AG04450 (cell line): ENCODE results near the gene FOXB2. TPM values are rescaled to one million over a fixed set of nuclear protein-coding genes. Genes with fewer than 3 reads are reported as not detected.

Experiments
- CTCF ChIA-PET: fragments of 300-600, 350-600 bp; formaldehyde crosslinking; extraction: SDS; loops from one replicate; lab custom pipeline; 2022; ENCODE audit warnings: antibody characterized with exemption, inconsistent platforms; lab: Charles Lee
- POLR2A ChIA-PET: fragments of 350-600 bp; formaldehyde crosslinking; extraction: SDS; loops from one replicate; lab custom pipeline; 2021; ENCODE audit warnings: antibody characterized with exemption, inconsistent platforms; lab: Yijun Ruan, JAX
- DNase-seq: peaks from one replicate; pipeline ENCODE4 v3.0.0-alpha.2; 2011; ENCODE audit warnings: low read depth, low spot score
- H3K27ac ChIP-seq: one replicate; pipeline ENCODE4 v1.5.1; 2012; ENCODE audit warnings: low read depth, low read length, control low read depth
- H3K27me3 ChIP-seq: one replicate; pipeline ENCODE4 v1.6.0; 2012; ENCODE audit warnings: low read length; ENCODE audit not compliant: control insufficient read depth, insufficient read depth
- H3K4me3 ChIP-seq: 2 replicates; pipeline ENCODE4 v1.5.1; 2011; ENCODE audit warnings: mild to moderate bottlenecking, low read depth, low read length, control low read depth
- H3K9me3 ChIP-seq: 2 replicates; pipeline ENCODE4 v1.5.1; 2012; ENCODE audit warnings: low read length; ENCODE audit not compliant: control insufficient read depth, insufficient read depth
- CTCF ChIP-seq: IDR thresholded peaks from 2 replicates; pipeline ENCODE4 v1.5.1; 2011; ENCODE audit warnings: low read depth, low read length, control low read depth, inconsistent platforms
- polyA plus RNA-seq: library from polyadenylated mRNA; depleted of rRNA; stranded (reverse); fragments of >200 nt; gene quantifications from 2 replicates; pipeline ENCODE4 v1.2.3, GENCODE V29; 2011

The FOXB2 gene
- polyA plus RNA-seq, 1 experiment = not detected

DNA sequence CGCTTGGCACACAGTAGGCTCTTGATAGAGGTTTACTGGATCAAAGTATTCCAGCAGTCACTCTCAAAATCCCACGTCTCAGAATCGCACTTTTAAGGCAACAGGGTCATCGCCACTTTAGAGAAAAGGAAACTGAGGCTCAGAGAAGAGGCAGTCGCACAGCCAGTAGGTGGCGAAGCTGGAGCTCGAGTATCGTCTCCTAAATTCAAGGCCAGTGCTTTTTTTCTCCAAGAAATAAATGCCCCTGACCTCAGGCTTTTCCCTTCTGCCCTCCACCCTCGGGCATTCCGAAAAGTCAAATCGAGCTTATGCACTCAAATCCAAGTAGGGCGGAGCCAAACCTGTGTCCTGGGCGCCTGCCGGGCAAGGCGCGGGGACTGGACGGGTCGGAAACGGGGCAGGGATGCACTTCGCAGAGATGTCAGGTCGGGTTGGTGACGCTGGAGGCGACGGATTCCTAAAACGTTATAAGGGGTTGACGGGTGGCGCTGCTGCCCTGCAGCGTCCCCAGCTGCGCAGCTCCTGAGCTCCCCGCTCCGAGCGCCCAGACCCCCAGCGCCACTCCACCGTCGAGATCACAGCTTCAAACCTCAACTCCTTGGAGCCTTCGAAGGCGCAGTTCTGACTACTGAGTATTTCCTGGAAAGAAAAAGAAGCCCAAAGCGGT is 4.7 kb upstream of the FOXB2 start:
- peak; percentile 16; the same call in 1 of the 2 replicates for TF ChIP-seq CTCF
- Histone ChIP-seq H3K9me3 (peaks cover 8% of the 10 kb centered on the region; the same call in 1 of the 2 replicates), H3K27me3 (peaks cover 85% of the 10 kb centered on the region), H3K4me3 (no peak overlapping the region), H3K27ac (no peak overlapping the region)
- ChIA-PET CTCF (interaction anchor here (0.6 to 1.4 kb wide), 3 partner anchors 148 to 253 kb away, joined by 3 to 4 read pairs (median 3); no protein-coding TSS in a partner anchor), POLR2A (no interaction called here)
- no peak for DNase-seq

DNA sequence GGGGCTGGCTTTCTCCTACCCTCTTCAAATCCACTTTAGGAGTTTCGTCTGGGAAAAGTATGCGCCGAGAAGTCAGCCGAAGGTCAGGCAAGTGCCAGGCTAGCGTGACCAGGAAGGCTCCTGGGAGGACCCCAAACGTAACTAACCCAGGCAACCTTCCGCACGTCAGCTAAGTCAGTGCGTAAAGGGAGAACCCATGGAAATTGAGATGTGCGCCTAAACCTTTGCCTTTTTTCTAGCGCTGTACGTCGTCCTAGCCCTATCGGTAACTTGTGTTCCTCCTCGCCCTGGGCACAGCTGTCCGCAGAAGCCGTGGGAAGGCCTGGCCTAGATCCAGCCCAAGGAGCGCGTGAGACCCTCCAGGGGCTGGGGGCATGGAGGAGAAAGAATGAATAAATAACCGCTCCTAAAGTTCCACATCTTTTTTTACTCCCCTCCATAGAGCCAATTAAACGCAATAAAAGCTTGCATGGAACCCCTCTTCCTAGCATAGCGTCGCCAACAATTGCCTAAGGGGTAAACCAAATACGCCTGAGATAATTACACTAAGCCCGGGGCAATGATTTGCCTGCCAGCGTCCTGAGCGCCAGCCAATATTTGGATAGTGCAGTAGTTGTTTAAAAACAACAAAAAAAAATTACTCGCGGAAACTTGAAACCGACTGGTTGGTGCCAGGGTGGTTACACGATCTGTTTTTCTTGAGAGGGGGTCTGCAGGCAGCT is 4.0 kb upstream of the FOXB2 start:
- POLR2A ChIA-PET = no interaction called here
- peaks cover 9% of the 10 kb centered on the region; the same call in 1 of the 2 replicates for H3K9me3 ChIP-seq
- no peak for TF ChIP-seq CTCF
- H3K27me3 ChIP-seq = peaks cover 88% of the 10 kb centered on the region
- DNase-seq = no peak
- no peak overlapping the region for H3K27ac ChIP-seq
- H3K4me3 ChIP-seq = no peak overlapping the region
- CTCF ChIA-PET = interaction anchor here (1.4 kb wide), 1 partner anchor 254 kb away, joined by 3 read pairs; no protein-coding TSS in a partner anchor

DNA sequence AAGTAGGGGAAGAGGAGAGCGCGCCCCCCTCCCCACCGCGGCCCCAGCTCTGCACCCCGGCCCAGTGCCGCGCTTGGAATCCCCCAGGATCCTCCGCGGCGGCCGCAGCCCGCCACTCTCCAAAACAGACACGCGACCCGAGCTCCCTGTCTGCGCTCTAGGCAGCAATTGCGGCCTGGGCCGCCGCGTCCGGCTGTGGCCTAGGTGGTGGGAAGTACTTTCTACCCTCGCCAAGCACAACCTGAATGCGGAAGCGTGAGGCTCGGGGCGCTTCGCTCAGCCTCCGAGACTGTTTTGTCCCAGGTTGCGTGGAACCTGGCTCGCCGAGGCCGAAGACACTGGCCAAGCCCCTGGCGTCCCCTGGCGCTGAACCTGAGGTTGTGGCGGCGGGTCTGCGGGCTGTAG is 3.3 kb upstream of the FOXB2 start:
- ChIA-PET CTCF (interaction anchor here (0.5 kb wide), 1 partner anchor 181 kb away, joined by 3 read pairs; no protein-coding TSS in a partner anchor), POLR2A (no interaction called here)
- peaks cover 11% of the 10 kb centered on the region; the same call in 1 of the 2 replicates for H3K9me3 ChIP-seq
- peaks cover 91% of the 10 kb centered on the region for H3K27me3 ChIP-seq
- H3K27ac ChIP-seq = no peak overlapping the region
- DNase-seq = no peak
- TF ChIP-seq CTCF = no peak
- H3K4me3 ChIP-seq = no peak overlapping the region

- ChIA-PET POLR2A (no interaction called here), CTCF (interaction anchor here (0.5 to 1.0 kb wide), 2 partner anchors 7 to 182 kb away, joined by 3 read pairs; no protein-coding TSS in a partner anchor)
- DNase-seq = no peak
- peaks cover 11% of the 10 kb centered on the region; the same call in 1 of the 2 replicates for H3K9me3 ChIP-seq
- peaks cover 93% of the 10 kb centered on the region for H3K27me3 ChIP-seq
- TF ChIP-seq CTCF = no peak
- H3K27ac ChIP-seq = no peak overlapping the region
- H3K4me3 ChIP-seq = no peak overlapping the region
These were observed 2.6 kb upstream of the FOXB2 start for GRCh38 chr9:77016526-77017504.
